HG02852 (cell line): ENCODE data around the gene LENEP.
A peak's percentile ranks its signal among the peaks of the same experiment; 100 is the strongest.

Experiments used
- ATAC-seq: cut with Tn5 transposase; IDR thresholded peaks from one replicate; pipeline ENCODE4 v1.9.1; 2021; ENCODE audit warnings: mild to moderate bottlenecking, moderate library complexity; ENCODE audit not compliant: unreplicated experiment

The LENEP gene

DNA sequence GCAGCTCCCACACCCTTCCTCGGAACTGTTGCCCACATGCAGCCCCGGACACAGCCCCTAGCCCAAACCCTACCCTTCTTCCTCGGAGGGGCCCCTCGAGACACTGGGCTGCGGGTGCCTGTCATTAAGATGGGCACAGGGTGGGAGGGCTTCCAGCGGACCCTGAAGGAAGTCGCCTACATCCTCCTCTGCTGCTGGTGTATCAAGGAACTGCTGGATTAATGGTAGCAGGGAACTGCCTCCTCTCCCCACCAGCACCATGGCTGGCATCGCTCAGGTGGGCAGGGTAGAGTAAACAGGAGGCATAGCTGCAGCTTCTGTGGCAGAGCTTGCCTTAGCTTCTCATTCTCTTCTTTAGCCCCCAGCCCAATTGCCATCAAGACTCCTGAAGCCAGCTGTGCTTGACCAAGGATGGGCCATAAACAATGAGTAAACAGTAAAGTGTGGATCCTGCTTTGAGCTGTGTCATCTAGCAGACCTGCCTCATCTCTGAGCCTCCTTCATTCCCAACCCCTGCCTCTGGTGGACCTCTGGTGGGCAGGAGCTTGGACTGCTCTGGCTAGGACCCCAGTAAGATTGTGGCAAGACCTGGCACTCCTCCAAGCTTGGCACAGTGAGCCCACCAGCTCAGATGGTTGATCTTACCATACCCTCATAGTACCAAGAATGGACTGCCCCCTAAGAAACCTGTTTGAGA is at the start of gene LENEP:
Gene LENEP, plus strand, starts transcription at position 15 of the 697 bp plus-strand sequence. Its CDS starts 22 bp downstream, at position 37.
- ATAC-seq: no peak

- ATAC-seq: no peak
Measured at GRCh38 chr1:154943649-154944400, 49.6 kb upstream of the LENEP start.

GRCh38 chr1:154944401-154945159 is 48.8 kb upstream of the LENEP start:
- no peak for ATAC-seq

DNA sequence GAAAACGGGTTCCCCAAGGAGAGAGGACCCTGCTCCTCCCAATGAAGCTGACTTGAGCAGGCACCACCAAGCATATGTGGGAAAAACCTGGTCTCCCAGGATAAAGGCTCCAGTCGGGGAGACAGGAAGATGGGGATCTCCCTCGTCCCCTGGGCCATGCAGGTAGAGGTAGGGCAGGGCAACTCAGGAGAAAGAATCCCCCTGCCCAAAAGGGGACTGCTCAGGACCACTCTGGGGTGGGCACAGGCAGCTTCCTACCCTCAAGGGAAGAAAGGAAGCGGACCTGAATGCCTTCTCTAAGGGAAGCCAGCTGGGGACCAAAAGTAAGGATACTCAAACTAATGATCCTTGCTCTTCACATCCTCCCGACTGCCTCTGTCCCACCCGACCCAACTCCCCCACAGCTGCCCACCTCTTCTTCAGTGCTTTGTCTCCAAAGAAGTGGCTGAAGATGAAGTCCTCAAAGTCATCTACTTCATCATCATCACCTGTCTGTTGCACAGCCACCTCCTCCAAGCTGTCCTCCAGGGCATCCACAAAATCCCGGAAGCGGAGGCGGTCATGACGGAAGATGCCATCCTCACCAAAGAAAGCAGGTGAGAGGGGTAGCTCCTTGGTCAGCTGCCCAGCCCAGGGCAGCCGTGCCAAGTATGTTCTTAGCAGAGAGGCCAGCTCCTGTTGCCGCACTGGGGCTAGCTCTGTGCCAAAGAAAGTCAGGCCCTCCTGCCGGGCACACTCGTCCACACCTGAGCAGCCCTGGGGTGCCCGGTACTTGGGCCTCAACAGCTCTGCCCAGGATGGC is 48.0 kb upstream of the LENEP start:
- no peak for ATAC-seq

DNA sequence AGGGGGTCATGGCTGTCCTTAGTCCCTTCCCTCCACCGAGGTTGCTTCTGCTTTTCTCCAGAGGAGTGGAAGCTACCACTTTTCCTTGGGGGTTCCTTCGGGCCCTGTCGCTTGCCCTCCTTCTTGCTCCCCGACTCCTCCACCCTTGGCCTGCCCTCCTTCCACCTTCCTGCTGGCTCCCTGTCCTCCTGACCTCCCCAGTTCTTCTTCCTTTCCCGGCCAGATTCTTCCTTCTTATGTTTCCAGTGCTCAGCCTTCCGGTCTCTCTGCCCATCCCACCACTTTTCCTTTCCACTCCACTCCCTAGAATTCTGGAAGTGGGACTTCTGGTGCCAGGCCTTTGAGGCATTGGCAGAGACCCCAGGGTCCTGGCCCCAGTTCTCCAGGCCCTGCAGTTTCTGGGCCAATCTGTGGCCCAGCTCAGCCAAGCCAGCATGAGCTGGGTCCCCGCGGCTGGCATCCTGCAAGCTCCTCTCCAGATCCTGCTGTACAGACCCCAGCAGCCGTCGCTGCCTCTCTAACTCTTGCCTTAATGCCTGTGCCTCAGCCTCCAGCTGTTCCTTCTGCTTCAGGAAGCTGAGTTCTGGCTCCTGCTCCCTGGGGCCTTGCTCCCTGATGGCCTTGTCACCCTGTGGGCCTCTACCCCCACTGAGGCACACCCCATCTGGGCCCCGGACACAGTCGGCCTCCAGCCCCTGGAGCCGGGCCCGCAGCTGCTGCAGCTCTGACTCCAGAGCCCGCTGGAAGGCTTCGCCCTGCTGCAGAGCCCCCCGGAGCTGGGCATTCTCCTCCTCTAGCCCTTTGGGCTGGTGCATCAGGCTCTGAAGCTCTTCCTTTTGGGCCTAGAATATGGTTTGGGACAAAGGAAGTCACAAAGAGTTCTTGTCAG is 47.2 kb upstream of the LENEP start:
- ATAC-seq: no peak

- no peak for ATAC-seq
Measured at GRCh38 chr1:154948079-154948478, 45.3 kb upstream of the LENEP start.

DNA sequence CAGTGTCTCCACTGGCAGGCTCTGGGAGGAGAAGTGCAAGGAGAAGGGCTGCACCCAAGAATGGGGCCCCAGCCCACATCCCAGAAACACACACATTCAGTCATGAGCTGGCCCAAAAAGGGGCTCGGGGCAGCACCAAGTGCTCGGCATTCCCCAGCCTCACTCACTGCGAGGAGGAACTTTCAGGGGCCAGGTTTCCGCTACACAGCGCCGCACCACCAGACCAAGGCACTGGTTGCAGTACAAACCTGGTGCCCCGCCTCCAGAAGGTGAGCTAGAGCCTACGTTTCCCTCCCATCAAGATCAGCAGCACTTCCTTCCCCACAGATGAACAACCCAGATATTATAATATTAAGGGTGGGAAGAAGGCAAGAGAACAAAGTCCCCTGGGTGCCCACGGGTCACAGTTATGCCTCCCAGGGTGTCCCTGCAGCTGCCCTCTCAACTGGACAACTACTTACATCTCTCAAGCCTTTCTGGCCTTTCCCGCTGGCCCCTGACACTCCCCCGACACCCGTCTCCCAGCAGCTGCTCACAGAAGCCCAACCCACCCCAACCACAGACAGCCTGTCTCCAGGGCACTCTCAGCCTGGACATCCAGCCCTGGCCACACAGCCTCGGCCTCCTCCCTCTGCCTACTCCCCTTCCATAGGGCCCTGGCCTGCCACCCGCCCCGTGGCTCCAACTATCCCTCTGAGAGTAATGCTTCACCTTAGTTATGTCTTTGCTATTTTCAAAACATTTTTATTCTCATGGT is 41.3 kb upstream of the LENEP start:
- ATAC-seq: no peak

- no peak for ATAC-seq
Measured at GRCh38 chr1:154952664-154953063, 40.7 kb upstream of the LENEP start.

- no peak for ATAC-seq
Measured at GRCh38 chr1:154953611-154954038, 39.8 kb upstream of the LENEP start.

- ATAC-seq: no peak
Measured at GRCh38 chr1:154954541-154954940, 38.8 kb upstream of the LENEP start.

- peak; percentile 40 for ATAC-seq
Measured at GRCh38 chr1:154955039-154955717, 38.2 kb upstream of the LENEP start.

- peak; percentile 67 for ATAC-seq
Measured at GRCh38 chr1:154955718-154956543, 37.5 kb upstream of the LENEP start, which contains the start of gene PBXIP1. PBXIP1 (minus strand) TSS chr1:154956099; CDS start chr1:154953721, 2,378 bp downstream.

DNA sequence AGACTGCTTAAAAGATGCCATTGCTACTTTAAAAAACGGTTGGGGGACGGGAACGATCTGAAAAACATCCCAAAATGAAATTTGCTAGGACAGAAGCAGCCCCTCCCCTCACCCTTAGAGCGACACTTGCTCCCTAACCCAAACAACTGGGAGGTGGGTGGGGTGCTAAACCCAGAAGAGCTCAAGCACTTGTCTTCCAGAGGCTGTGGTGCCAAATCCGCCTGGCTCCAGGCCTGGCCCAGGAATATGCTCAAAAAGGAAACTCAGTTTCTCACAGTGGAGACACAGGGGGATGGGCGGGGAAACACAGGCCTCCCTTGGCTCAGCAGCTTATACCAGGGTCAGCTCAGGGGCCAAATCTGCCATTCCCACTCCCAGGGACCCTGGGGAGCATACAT is 36.8 kb upstream of the LENEP start:
- ATAC-seq: no peak

DNA sequence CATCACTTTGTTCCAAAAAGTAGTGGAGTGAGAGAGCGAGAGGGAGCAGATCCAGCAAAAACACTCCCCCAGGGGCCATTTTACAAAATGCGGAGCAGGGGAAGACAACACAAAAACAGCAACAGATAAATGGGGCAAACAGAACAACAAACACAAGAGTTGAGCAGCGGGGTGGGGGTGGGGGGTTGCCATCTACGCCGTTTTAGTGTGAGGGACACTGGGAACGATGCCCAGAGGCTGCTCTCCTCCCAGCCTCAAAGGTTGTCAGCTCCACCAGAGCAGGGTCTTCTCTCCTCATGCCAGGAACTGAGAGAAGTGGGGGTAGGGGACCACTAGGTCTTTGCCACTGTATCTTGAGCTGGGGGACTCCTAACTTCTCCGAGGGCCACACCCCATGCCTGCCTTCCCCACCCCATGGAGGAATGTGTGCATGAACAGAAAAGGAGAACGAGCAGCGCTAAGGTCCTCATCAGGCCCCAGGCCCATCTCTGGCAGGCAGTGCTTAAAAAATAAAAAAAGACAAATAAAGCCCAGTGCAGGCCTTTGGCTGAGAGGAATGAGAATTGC is 36.2 kb upstream of the LENEP start:
- ATAC-seq: no peak

- no peak for ATAC-seq
Measured at GRCh38 chr1:154958036-154958435, 35.4 kb upstream of the LENEP start.

- ATAC-seq: no peak
Measured at GRCh38 chr1:154958681-154959425, 34.5 kb upstream of the LENEP start.

- no peak for ATAC-seq
Measured at GRCh38 chr1:154959426-154959780, 34.0 kb upstream of the LENEP start.
